GM18498 (cell line): ENCODE results near the gene TOR4A.
A peak's percentile ranks its signal among the peaks of the same experiment; 100 is the strongest.
"Not testable (repeated sequence)": the region's sequence is repeated elsewhere in the genome, so short reads cannot be mapped to it uniquely, and the experiment has no call there.

Experiments used
- ATAC-seq: cut with Tn5 transposase; IDR thresholded peaks from one replicate; pipeline ENCODE4 v1.9.1; 2021; ENCODE audit warnings: mild to moderate bottlenecking, moderate library complexity; ENCODE audit not compliant: unreplicated experiment

TOR4A gene

DNA sequence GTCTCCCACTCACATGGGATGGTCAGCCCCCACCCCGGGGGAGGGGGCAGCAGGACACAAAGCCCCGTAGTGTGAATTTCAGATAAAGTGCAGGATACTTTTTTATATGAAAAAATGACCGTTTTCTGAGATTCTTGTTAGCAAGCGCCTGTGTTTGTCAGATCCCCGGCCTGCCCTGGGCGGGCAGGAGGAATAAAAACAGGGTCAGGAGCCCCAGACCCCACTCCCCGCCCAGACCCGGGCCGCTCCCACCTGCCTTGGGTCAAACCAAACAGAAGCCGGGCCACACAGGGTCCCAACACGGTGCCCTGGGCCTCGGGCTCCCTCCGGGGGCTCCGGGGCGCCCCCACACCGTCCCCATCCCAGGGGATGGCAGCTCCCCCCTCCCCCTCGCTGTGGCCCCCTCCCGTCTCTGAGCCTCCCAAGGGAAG, 38.1 kb downstream of the TOR4A start:
- no peak for ATAC-seq

DNA sequence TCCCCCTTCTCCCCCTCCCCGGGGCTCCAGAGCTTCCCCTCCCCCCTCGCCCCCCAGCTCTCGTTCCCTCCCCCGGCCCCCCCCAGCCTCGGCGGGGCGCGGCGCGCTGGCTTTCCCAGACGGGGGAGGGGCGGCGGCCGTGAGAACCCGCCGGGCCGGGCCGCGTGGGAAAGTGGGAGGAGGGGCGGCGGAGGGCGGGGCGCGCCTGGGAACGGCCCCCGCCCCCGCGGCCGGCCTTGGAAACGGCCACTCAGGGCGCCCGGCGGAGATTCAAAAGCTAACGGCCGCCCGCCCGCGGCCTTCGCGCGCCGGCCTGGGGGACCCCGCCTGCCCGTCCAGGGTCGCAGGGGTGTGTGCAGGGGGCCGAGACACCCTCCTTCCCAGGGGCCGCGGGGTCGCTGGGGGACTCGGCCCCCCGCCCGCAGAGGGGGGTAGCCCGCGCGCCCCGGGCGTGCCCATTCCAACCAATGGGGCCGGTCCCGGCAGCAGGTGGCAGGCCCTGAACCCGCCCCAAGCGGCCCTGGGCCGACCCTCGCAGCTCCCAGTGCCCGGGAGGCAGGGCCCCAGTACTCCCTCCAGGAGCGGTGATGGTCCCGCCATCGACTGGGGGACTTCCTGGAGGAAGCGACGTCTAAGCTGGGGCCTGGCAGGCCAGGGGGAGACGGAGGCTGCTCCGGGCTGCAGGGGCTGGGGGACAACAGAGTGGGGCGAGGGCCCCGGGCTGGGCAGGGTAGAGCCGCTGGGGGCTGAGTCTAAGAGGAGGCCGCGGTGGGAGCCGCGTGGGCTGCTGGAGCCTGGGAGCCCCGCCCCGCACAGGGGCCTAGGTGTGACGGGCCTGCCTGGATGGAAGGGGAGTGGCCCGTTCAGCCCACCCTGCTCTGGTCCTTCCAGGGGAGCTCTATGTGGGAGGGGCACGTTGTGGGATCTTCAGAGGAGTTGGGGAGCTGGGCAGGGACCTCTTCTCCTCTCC, 38.8 kb downstream of the TOR4A start:
- no peak for ATAC-seq

DNA sequence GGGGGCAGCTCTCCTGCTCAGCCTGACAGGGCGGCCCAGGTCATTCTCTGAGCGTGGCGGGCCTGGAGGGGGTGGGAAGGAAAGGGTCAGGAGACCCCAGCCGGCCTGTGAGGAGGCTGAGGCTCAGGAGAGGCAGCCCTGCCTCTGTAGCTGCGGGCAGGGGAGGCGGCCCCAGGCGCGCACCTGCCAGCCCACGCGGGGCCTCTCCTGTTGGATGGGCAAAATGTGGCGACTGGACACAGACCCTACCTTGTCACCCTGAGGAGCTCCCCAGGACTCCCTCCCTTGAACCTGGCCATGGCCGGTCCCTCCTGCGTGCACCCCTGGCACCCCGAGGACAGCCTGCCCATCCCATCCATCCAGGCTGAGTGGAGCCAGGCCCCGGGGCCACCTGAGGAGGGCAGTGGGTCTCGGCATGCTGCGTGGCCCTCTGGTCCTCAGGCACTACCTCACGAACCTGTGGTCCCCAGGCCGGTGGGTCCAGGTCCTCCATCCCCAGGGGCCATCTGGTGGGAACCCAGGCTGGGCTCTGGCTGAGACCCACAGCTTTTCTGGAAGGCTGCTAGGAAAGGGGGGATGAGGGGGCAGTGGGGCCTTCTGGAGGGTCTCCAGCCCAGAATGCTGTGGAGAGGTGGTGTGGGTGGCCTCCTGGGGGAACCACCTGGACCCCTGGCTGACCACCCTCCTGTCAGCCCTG, 39.6 kb downstream of the TOR4A start:
- ATAC-seq, result no peak

DNA sequence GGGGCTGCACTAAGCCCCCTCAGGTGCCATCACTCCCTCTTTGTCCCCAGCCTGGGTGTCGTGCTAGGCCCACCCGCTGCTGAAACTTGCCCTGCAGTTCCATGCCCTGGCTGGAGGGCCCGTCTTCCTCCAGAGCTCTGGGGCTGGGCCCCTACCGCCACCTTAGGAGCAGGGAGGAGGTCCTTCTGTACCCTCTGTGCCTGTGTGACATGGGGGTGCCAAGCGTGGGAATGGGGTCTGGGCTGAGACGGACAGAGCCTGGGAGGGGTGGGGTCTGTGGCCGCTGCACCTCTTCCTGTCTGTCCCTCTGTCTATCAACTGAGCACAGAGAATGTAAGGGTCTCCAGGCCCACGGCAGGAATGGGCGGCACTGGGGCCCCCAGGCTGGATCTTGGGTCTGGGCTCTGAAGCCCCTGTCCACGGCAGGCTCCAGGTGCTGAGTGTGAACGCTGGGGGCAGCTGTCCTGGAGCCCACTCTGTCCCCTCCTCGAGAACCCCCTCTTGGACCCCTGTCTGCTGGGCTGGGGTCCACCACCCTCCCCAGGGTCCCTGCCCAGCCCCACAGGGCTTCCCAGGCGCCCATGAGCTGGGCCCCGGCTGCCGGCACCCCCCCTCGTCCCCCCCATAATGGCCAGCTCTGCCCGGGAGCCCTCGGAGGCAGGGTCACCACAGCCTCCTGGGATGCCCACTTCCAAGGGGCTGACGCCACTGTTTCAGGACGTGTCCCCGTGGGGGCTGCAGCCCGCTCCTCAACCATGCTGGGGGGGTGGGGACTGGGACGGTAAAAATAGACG, 40.4 kb downstream of the TOR4A start:
- ATAC-seq, result no peak

DNA sequence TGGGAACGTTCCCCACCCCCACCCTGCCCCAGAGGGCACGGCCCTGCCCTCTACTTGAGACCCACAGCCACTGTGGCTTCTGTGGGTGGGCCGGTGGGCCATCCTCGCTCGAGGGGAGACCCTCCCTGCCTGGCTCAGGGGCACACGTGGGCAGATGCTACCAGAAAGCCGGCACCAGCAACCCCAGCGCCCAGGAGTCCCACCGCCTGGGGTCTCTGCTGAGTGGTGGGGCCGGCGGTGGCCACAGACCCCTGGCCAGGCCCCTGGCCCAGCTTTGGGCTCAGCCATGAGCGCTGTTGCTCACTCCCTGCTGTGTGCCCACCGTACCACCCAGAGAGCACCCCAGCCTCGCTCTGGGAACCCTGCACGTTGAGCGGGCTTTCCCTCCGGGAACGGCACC, 41.1 kb downstream of the TOR4A start:
- ATAC-seq, result no peak

DNA sequence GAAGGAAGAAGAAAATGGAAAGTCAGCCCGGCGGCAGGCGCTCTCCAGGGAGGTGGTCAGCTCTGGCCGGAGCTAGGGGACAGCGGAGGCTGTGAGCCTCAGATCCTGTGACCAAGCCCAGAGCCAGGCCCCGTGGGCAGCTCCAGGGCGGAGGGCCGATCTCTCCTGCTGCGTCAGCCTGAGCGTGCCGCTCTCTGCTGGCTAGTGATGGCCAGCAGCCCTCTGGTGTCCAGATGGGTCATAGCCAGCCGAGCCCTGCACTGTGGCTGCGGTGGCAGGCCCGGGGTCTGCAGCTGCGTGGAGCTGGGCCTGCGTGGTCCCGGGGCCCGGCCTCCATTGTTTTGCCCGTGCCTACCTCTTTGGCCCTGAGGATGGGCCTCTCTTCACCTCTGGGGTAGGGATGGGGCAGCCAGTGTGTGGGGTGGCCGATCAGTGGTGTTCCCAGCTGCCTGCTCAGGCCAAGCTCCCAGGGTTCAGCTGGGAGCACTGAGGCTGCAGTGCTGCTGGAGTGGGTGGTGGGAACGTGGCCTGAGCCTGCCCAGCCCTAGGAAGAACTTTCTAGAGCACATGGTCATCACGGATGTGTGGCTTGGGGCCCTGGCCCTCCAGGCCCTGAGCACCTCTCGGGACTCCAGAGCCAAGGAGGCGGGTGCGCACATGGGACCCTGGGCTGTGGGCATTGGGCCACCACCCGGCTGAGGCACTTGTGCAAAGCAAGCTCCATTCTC, 41.6 kb downstream of the TOR4A start:
- ATAC-seq, result no peak

DNA sequence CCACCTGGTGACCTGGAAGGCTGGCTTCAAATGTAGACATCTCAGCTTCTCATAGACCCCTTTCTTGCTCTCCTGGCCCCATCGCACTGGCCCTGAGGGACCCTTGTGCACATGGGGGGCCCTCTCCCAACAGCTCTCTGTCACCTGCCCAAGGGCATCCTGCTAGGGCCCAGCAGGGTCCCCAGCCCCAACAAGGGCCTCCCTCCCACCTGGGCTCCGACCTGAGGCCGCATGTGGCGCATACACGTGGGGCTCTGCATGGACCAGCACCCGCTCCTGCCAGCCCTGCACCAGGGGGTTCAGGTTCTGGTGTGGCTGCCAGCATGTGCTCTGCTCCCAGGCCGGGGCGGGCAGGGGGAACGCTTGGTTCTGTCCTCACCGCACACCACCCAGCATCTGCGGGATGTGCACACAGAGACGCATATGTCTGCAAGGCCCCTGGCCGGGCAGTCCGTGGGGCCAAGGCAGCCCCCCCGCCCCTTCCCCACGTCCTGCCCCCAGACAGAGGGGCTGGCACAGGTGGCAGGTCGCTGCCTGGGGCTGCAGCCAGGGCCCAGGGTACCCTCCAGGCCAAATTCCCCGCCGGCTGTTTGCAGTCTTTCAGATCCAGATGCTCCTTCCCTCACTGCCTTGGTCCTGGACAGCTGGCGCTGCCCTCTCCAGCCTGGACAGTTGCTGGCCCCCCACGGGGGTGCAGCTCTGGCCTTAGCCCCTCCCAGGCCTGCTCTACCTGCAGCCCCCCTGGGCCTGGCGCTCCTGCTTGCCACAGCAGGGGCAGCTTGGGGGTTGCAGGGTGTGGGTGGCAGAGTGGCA, 42.4 kb downstream of the TOR4A start:
- no peak for ATAC-seq

DNA sequence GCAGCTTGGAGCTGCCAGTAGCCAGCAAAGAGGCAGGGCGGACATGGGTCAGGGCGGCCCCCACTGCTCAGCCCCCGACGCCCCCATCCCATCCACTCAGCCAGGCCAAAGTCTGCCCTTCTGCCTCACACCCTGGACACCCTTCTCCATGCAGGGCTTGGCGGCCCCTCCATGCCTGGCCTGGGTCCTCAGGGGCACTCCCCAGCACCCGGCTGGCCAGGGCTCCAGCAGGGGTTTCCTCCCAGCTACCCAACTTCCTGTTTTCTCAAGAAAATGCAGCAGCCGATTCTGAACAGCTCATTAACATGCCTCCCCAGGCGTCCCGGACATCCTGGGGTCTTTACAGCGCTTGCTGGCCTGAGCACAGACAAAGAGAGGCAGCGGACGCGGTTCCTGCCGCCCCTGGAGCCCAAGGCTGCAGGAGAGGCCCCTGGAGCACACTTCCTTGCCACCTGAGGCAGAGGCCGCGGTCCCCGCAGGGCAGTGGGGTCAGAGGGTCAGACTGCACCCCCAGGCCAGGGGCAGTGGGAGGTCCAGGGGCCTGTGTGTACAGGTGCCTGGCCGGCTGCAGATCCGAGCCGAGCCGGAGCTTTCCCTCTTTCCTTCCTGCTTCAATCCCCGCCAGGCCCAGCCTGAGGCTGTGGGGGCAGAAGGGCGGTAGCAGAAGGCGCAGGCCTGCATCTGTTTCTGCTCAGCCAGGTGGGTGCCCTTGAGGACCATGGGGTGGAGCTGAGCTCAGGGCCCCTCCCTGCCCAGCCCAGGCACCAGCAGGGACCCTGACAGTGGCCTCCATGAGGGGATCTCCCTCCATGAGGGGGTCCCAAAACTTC, 43.2 kb downstream of the TOR4A start:
- no peak for ATAC-seq

DNA sequence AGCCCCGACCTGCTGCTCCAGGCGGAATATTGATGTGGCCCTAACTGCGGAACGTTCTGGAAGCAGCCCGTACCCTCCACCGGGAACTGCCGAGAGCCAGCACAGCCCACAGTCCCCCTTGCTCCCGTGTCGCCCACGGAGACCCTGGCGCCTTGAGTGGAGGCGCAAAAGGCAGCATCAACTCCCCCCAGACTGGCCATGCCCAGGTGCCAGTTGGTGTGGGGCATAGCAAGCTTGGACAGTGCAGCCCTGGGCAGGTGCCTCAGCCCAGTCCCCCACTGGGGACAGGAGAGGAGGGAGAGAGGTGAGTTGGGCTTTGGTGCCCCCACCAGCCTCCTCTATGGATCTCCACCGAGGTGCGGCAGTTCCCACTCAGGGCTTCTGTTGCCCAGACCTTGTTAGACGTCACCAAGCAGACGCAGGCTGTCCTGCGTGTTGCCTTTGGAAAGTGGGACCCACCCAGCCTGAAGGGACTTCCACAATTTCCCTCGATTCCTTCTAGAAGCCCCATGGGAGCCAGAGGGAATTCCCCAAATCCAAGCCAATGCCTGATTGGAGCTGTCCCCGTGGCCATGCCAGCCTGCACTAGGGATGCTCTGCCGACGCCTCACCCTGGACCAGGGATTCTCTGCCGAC, 44.3 kb downstream of the TOR4A start:
- ATAC-seq, result no peak

DNA sequence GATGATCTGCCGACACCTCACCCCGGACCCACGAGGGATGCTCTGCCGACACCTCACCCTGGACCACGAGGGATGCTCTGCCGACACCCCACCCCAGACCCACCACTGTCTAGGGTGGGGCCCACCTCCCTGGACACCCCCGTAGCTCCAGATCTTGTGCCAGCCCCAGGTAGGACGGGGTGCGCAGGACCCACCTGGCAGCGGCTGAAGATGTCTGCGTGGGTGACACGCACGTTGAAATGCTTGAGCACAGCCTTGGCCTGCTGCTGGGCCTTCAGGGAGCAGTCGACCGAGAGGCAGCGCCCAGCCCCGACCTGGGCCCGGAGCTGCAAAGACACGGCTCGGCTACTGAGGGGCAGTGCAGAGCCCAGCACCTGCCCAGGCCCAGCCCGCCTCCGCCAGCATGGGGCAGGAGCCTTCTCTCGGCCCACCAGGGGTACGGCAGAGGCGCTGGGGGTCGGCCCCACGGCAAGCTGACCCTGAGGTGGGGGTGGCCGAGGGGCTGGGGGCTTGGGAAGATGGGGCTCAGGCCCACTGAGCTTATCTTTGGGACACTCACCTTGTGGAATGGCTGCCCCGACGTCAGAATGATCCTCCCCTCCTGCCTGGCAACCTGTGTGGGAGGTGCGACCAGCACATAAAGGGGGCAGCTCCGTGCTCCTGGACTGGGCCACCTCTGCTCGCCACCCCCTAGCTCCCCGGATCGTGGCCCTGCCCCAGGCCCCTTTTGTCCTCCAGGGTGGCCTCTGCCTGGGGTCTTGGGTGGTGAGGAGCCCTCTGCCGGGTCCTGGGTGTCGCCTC, 46.2 kb downstream of the TOR4A start:
- ATAC-seq, result no peak

DNA sequence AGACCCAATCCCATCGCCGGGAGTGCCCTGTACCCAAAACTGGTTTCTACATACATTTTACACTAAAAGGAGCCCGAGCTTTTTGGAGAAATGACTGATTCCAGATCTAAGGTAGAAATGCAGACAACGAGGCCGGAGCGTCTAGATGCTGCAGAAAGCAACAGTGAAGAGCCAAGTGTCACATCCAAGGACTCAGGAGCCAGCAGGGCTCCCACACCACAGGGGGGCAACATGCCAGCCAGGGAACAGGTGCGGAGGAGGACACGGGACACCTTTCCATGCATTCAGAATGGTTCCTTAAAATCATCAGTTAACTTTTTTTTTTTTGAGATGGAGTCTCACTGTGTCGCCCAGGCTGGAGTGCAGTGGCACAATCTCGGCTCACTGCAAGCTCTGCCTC, 47.6 kb downstream of the TOR4A start:
- ATAC-seq, result no peak

DNA sequence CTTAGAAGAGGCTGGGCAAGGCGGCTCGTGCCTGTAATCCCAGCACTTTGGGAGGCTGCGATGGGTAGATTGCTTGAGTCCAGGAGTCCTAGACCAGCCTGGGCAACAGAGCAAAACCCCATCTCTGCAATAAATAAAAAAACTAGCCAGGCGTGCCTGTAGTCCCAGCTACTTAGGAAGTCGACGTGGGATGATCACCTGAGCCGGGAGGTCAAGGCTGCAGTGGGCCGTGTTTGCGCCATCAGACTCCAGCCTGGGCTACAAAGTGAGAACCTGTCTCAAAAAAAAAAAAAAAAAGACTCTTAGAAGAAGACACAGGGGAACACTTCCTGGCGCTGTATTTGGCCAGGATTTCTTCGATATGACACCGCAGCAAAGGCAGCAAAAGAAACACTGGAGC, 48.3 kb downstream of the TOR4A start:
- ATAC-seq, result no peak

DNA sequence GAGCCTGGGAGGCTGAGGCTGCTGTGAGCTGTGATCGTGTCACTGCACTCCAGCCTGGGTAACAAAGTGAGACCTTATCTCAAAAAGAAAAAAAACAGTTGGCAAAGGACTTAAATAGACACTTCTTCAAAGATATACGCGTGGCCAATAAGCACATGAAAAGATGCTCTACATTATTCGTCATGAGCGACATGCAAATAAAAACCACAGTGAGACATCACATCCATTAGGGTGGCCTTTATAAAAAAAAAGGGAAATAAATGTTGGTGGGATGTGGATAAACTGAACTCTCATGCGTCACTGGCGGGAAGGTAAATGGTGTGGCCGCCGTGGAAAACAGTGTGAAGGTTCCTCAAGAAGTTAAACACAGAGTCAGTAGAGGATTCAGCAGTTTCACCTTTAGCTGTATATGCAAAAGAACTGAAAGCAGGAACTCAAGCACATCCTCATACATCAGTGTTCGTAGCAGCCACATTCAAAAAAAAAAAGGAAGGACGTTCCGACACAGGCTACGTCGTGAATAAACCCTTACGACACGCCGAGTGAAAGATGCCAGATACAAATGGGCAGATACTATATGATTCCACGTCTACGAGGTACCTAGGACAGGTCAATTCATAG, 49.0 kb downstream of the TOR4A start:
- ATAC-seq, result peak; percentile 48

DNA sequence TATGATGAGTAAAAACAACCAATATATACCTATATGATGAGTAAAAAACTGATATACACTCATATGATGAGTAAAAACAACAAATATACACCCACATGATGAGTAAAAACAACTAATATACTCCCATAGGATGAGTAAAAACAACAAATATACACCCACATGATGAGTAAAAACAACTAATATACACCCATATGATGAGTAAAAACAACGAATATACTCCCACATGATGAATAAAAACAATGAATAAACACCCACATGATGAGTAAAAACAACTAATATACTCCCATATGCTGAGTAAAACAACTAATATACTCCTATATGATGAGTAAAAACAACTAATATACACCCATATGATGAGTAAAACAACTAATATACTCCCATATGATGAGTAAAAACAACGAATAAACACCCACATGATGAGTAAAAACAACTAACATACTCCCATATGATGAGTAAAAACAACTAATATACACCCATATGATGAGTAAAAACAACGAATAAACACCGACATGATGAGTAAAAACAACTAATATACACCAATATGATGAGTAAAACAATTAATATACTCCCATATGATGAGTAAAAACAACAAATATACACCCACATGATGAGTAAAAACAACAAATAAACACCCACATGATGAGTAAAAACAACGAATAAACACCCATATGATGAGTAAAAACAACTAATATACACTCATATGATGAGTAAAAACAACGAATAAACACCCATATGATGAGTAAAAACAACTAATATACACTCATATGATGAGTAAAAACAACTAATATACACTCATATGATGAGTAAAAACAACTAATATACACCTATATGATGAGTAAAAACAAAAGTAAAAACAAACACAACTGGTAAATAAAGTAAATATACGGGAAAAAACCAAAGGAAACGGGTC, 50.4 kb downstream of the TOR4A start:
- ATAC-seq, result not testable (repeated sequence)

DNA sequence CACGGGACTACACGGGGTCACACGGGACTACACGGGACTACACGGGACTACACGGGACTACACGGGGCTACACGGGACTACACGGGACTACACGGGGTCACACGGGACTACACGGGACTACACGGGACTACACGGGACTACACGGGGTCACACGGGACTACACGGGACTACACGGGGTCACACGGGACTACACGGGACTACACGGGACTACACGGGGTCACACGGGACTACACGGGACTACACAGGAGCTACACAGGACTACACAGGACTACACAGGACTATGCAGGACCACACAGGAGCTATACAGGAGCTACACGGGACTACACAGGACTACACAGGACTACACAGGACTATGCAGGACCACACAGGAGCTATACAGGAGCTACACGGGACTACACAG, 52.1 kb downstream of the TOR4A start:
- ATAC-seq, result not testable (repeated sequence)

DNA sequence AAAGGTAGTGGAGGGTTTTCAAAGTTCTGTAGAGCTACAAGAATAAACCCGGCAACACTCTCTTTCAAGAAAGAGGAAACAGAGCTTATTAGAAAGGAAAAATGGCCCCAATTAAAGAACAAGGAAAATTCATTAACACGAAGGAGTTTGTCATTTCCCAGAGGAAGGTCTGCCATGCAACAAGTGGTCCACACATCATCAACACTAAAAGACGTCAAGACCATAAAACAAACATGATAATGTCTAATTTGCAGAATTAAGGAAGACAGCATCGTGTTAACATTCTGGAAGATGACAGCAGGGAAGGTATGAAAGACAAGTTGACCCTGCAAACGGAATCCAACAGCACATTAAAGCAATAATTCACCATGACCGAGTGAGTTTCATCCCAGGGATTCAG, 53.2 kb downstream of the TOR4A start:
- no peak for ATAC-seq
